OCI-M1 (cell line): Measurements from ENCODE around the gene TEKT2.

ENCODE experiments used
- DNase-seq: peaks from one replicate; lab custom pipeline; 2025; lab: John Stamatoyannopoulos, UW

Gene TEKT2, protein sequence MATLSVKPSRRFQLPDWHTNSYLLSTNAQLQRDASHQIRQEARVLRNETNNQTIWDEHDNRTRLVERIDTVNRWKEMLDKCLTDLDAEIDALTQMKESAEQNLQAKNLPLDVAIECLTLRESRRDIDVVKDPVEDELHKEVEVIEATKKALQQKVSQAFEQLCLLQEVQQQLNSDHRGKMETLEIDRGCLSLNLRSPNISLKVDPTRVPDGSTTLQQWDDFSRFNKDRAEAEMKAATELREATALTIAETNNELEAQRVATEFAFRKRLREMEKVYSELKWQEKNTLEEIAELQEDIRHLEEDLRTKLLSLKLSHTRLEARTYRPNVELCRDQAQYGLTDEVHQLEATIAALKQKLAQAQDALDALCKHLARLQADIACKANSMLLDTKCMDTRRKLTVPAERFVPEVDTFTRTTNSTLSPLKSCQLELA

DNA sequence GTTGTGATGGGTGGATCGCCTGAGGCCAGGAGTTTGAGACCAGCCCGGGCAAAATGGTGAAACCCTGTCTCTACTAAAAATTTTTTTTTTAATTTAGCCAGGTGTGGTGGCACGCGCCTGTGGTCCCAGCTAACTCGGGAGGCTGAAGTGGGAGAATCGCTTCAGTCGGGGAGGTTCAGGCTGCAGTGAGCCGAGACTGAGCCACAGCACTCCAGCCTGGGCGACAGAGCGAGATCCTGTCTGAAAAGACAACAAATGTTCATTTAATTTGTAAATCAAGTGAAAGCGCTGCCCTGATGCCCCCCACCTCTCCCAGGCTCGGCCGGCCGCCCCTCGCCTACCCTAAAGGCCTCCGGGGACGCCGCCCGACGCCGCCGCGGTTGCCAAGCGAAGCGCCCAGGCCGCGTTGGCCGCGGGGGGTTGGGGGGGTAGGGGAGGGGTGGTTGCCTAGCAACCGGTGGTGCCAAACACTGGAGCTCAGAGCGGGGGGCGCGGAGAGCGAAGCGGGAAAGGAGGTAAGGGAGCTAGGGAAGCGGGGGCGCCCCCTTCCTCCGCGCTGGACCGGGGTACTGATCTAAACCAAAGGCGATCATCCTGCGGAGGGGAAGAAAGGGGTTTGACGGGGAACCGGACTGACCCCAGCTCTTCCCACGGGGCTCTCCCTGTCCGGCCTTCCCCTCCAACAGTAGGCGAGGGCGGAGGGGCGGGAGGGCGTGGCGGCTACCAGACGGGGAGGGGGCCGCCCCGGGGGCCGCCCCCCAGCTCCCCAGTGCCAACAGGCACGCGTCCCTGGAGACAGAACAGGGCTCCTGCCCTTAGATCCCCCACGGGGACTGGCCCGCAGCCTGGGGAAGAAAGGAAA, at the start of gene TEKT2:
Gene TEKT2, plus strand, starts transcription at position 460 of the 862 bp plus-strand sequence. CDS start 828 bp downstream, outside the sequence.
- no peak for DNase-seq

DNA sequence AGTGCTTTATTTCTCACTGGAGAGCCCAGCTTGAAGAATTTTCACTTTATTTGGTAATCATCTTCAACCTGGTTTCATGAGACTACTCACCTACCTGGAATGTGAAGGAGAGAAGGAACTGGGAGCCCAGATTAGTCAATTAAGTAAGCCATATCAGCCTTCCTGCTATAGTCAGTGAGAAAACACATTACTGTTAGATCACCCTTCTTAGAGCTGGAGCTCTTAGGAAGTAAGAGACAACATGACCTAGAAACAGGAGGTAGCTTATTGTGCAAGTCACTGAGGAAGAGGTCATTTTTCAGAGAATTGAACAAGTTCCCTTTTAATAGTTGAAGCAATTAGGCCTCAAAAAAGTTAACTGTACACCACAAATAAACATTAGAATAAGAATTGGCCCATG, 49.2 kb upstream of the TEKT2 start:
- peak; percentile 70 for DNase-seq

DNA sequence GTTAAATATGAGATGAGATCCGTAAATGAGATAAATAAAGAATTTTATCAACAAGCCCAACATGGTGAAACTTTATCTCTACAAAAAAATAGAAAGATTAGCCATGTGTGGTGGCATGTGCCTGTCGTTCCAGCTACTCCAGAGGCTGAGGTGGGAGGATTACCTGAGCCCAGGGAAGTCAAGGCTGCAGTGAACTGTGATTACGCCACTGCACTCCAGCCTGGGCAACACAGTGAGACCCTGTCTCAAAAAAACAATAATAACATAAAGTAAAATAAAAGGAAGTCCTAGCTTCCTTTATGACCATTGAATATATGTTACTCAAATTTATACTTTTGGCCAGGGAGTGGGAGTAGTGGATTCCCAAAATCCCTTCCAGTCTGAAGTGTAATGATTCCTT, 48.7 kb upstream of the TEKT2 start:
- DNase-seq: no peak

DNA sequence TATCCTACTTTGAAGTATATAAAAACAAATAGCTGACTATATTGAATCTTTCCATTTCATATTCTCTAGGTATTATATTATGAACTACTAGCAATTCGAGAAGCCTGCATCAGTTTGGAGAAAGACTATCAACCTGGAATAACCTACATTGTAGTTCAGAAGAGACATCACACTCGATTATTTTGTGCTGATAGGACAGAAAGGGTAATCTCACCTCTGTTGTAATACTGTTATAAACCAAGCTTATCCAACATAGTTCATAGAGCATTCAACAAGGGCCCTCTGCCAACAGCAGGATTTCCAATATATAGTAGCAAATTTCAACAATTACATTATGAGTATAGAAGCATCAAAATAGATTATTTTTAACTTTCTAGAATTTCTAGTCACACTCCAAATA, 43.7 kb upstream of the TEKT2 start:
- DNase-seq: no peak

DNA sequence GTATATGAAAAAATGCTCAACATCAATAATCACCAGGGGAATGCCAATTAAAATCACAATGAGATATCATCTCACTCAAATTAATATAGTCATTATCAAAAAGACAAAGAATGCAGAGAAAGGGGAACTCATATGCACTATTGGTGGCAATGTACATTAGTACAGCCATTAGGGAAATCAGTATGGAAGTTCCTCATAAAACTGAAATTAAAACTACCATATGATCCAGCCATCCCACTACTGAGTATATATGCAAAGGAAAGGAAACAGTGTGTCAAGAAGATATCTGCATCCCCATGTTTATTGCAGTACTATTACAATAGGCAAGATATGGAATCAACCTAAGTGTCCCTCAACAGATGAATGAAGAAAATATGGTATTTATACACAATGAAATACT, 32.1 kb upstream of the TEKT2 start:
- no peak for DNase-seq

DNA sequence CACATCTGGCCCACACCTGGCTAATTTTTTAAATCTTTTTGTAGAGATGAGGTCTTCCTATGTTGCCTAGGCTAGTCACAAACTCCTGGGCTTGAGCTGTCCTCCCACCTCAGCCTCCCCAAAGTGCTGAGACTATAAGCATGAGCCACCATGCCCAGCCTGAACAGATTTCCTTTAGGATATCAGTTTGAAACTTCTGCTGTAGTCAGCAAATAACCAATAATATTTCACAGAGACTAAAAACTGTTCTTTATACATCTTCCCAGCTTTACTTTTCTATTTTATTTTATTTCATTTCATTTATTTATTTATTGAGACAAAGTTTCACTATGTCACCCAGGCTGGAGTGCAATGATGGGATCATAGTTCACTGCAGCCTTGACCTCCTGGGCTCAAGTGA, 29.9 kb upstream of the TEKT2 start:
- DNase-seq: no peak

DNA sequence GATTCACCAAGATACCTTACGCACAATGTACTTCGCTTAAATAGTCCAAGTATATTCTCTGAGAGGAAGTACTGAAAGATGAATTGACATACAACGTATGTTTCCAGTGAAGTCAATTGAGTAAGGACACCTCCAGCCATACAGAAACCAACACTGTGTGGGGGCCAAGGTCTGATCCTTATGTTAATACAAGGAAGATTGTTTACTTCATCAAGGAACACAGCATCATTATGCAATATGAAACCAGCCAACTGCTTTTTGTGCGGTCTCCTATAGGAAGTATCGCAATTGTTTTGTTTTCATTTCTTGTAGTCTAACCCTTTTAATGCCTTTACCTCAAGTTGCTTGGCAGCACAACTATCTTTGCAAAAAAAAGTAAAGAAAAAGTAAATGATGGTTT, 28.2 kb upstream of the TEKT2 start:
- DNase-seq: no peak

DNA sequence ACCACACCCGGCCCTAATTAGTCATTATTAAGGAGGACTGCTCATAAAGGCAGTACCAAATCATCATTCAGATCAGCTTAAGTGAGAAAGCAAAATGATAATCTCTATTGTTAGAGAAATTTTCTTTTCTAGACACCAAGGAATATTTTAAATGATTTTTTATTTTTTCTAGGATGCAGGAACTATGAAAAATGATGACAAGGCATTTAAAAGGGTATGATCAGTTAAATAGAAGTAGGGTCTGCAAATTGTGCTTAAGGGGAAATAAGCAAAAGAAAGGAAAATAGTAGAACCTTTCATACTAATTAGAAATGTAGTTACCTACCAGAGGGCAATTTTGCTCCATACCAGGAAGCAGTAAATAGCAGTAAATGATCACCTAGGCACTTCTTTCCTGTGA, 21.6 kb upstream of the TEKT2 start:
- no peak for DNase-seq

DNA sequence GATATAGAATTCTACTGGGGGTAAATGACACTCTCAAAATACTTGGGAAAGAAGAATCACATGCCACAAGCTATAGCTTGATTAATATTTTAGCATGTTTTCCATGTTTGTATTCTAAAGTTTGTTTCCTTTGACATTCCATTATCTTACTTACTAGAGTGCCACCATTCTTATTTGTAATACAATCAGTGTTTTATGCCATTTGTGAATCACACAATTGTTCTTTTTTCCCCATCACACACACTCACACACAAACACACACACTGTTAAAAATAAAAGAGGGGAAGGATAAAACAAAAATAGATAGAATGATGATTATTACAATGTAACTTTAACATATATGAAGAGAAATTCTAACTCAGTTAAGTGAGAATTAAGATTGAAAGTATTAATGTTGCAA, 16.0 kb upstream of the TEKT2 start:
- DNase-seq: no peak

DNA sequence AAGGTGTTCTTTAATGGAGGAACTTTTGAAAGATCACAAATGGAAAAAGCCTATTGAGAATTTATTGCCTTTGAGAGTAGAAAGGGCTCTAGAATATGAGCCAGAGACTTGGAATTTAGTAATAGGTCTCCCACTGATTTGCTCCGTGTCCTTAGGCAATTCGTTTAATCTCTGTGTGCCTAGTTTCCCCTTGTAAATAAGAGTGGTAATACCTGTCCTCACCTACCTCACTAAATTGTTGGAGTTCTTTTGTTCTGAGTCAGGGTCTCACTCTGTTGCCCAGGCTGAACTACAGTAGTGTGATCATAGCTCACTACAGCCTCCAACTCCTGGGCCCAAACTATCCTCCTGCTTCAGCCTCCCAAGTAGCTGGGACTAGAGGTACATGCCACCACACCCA, 15.0 kb upstream of the TEKT2 start:
- DNase-seq: no peak

DNA sequence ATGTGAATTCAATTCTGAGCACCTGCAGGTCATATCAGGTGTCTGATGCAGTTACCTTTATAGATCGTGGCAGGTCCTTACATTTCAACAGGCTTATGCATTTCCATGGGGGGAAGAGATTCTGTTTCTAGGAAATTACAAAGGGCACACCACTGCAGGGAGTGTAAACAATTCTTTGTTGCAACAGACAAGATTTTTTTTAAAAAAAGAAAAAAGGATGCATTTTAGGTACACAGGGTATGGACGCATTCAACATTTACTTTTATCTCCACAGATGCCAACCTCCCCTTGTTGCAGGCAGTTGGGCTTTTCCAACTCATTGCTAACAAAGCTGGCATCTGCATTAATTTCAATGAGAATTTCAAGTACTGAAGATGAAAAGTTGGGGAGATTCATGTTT, 13.5 kb upstream of the TEKT2 start:
- no peak for DNase-seq

DNA sequence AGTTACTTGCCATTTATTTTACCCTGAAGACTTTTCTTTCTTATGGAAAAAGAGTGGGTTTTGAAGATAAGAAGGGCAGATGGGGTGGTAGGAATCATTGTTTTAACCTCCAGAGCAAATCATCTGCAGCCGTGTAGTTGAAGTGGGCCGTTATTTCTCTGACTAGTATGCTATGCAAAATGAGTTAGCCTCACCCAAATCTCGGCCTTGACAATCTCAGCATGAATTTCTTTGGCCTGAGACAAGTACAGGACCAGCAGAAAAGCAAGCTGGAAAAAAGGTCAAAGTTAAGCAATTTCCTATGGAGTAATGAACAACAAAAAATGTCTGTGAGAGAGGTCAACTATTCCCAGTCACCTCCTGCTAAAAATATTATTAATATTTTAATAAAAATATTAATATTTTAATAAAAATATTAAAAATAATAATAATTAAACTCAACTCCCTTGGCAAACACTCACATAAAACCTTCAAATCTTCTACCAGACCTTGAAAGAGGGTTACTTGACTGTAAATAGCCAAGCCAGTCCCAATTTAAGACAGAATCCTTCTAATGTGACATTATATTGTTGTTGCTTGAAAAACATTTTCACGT, 6.8 kb upstream of the TEKT2 start:
- no peak for DNase-seq

DNA sequence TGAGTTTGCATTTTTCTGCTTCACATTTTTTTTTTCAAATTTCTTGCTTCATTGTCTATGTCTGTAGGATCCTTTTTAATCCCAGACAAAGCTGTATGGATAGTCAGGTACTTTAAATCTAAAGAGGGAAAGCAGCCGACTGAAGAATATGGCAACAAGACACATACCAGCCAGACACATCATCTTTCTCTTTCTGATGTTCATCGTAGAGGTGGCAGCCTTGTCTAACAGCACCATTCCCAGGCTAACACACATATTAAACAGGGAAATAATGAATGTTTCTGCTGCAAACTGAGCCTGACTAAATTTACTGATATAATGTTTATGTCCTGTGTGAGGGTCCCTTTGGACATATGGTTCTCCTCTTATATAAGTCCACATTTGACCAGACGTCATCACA, 3.7 kb upstream of the TEKT2 start:
- no peak for DNase-seq

DNA sequence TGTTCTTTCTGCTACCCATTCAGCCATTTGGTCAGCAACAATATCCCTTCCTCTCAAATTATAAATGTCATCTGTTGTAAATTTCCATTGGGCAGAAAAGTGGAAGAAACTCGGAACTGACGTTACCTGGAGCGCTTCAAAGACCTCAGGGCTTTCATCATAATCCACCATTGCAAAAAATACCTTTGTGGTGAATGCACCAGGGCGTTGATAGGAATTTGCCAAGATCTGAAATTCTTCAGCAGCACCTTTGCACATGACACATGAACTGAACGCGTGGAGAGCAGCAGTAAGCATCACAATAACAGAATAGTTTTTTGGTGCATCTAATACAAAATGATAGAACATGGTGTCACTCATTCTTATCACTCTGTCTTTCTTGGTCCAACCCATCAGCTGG, 3.1 kb upstream of the TEKT2 start:
- no peak for DNase-seq

DNA sequence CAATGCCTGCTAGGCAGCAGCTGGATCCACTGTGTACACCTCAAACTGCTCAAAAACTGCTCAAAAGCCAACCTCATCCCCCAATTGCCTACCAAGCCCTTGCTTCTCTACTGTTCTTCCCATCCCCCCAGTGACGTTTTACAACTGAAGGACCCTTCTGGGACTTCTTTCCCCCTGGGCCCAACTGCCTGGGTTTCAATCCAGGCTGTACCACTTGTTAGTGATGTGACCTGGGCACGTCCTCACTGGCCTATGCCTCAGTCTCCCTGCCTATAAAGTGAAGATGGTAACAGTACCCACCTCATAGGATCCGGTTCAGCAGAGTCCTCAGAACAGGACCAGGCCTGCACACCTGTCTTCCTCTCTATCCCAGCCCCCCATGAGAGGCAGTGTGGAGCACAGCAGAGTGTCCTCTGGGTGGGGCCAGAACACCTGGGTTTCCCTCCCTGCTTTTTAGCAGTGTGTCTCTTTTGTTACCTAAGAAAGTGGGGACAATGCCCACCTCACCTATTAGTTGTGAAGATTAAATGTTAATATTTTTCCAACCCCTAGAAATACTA, 1.9 kb upstream of the TEKT2 start:
- DNase-seq: no peak

DNA sequence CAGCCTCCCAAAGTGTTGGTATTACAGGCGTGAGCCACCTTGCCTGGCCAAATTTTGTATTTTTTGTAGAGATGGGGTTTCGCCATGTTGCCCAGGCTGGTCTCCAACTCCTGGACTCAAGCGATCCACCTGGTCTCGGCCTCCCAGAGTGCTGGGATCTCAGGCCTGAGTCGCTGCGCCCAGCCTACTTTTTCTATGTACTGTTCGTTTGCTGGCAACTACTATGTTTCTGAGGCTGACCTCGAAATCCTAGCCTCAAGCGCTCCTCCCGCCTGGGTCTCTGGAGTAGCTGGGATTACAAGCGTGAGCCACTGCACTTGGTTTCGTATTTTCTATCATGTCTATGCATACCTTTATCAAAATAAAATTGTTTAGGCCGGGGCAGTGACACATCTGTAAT, 675 bp upstream of the TEKT2 start:
- no peak for DNase-seq

DNA sequence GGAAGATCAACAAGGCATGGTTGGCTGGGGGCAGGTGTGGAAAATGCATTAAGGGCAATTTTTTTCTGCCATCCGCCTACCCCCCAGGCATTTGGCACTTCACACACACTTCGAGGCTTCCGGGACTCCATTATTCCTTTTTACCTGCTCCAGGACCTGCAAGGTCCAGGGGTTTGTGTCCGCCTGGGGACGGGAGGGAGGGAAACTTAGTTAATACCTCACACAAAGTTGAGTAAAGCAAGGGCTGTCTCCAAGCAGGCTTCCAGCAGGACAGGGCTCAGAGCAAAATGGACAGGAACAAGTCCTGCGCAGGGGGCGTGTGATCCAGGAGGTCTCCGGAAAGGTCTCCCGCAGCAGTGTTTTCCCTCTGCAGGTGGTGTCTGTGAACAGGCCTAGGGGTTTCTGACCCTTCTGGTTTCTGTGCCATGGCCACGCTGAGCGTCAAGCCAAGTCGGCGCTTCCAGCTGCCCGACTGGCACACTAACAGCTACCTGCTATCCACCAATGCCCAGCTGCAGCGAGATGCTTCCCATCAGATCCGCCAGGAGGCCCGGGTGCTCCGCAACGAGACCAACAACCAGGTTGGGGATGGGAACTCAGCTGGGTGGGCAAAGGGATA, 712 bp downstream of the TEKT2 start:
- DNase-seq: no peak

DNA sequence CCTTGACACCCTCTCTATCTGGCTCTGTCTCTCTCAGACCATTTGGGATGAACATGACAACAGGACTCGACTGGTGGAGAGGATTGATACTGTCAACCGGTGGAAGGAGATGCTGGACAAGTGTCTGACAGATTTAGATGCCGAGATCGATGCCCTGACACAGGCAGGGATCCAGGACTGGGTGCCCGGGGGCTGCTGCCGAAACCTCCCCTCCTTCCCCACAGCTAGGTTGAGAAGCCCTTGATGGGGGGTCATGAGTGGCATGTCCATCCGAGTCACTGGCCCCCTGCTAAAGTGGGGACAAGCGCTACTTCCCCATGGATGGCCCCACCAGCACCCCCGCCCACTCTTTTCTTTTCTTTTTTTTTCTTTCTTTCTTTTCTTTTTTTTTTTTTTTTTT, 1.2 kb downstream of the TEKT2 start:
- no peak for DNase-seq

DNA sequence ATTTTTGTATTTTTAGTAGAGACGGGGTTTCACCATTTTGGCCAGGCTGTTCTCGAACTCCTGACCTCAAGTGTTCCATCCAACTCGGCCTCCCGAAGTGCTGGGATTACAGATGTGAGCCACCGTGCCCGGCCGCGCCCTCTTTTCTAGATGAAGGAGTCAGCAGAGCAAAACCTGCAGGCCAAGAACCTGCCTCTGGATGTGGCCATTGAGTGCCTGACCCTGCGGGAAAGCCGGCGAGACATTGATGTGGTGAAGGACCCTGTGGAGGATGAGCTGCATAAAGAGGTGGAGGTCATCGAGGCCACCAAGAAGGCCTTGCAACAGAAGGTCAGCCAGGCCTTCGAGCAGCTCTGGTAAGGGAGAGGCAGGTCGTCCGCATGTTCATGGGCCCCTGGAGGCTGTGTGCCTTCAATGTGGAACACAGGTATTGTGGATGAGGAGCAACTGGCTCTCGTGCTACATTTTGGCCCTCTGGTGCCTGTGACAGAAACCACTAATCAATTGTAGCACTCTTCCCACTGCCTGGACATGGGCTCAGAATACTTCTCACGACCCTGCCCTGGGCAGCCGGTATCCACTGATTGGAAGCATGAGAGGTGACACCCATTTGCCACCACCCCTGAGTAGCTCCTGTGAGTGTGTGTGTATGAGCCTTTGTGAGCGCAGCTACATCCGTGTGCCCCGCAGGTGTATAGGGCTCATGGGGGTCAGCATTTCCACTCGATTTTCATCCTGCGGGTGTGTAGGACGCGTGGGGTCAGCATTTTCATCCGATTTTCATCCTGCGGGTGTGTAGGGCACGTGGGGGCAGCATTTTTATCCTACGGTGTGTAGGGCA, 2.0 kb downstream of the TEKT2 start:
- DNase-seq: no peak

DNA sequence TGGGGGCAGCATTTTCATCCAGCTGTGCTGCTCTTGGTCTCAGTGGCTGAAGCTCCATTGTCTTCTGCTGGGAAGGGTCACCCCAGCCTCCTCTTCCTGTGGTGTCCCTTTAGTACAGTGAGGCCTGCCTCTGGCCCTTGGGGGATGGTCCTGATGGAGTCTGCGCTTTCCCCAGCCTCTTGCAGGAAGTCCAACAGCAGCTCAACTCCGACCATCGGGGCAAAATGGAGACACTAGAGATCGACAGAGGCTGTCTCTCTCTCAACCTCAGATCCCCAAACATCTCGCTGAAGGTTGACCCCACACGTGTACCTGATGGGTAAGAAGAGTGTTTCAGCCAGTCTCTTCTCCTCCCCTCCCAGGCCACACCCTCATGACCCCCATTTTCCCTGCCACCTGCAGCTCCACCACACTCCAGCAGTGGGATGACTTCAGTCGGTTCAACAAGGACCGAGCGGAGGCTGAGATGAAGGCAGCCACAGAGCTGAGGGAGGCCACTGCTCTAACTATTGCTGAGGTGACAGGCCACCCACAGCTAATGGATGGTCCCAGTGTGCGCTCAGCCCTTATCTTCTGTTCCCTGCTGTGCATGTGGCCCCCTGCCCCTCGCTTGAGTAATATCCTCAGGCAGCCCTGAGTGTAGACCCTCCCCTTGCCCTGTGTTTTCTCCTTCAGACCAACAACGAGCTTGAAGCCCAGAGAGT, 2.8 kb downstream of the TEKT2 start:
- no peak for DNase-seq
